ENCODE results near the gene RPS3.
A peak's percentile ranks its signal among the peaks of the same experiment; 100 is the strongest.

RPS3 gene

GRCh38 chr11:75437966-75438659 is 38.8 kb downstream of the RPS3 start:
- no peak for DNase-seq

- no peak for DNase-seq
Observed at GRCh38 chr11:75439026-75439425, 39.7 kb downstream of the RPS3 start.

- DNase-seq: no peak
Observed at GRCh38 chr11:75439495-75440120, 40.3 kb downstream of the RPS3 start.

- DNase-seq: no peak
Observed at GRCh38 chr11:75440960-75441803, 41.9 kb downstream of the RPS3 start.

- no peak for DNase-seq
Observed at GRCh38 chr11:75441804-75442132, 42.5 kb downstream of the RPS3 start.

DNA sequence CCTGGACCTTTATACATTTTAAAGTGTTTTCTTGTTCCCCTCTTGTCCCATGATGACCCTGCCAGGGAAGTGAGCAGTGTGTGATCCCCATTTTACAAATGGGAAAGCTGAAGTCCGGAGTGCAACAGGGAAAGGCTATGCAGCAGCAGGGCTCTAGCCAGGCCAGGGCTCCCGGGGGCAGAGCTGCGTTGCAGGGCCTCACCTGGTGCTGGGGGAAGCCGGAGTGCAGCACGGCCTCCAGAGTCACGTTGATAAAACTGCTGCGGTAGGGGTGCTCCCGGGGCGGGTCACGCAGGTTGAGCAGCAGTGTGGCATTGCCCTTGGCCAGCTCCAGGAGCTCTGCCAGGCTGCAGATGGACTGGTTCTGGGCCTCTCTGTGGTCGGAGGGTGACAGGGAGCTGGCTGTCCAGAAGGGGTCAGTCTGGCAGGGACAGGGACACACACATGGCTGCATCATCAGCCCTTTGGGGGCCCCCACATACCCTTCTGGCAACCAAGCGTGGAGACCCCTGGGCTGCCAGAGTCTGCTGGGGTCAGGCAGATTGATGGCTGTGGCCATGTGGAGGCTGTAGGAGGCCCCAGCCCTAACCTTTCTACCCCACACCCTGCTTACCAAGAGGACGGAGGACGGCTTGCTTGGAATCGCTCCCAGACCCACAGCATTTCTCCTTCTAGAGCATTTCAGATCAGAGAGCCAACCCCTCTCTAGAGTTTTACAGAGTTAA is 43.0 kb downstream of the RPS3 start:
- DNase-seq: no peak

GRCh38 chr11:75443043-75443442 is 43.7 kb downstream of the RPS3 start:
- DNase-seq: no peak

DNA sequence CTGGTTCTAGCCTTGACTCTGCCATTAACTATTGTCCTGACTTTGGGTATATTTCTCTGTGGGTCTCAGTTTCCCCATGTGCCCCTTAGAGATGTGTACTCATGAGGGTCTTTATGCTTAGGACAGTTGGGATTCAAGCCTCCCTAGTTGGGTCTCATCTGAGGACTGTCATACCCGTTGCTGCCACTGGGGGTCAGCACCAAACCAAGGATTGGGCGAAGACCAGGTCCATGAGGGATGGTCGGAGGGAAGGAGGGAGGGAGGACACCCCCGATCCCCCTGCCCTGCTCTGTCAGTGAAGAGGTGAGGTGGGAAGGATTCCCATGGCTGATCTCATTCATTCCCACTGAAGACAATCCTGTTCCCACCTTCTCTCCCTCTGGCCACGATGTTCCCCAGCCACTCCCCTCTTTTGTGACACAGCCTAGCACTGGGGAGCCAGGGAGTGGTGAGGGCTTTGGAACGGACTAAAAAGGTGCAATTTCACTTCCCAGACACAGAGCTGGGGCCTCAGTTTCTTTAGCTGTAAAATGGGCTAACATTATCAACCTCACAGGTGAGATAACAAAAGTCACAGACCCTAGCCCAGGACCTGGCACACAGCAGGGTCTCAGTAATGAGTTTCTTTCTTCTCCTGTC is 46.1 kb downstream of the RPS3 start:
- DNase-seq: peak; percentile 32 to 70

- no peak for DNase-seq
Observed at GRCh38 chr11:75447415-75447814, 48.1 kb downstream of the RPS3 start.

GRCh38 chr11:75449271-75449670 is 50.0 kb downstream of the RPS3 start:
- DNase-seq: no peak

DNA sequence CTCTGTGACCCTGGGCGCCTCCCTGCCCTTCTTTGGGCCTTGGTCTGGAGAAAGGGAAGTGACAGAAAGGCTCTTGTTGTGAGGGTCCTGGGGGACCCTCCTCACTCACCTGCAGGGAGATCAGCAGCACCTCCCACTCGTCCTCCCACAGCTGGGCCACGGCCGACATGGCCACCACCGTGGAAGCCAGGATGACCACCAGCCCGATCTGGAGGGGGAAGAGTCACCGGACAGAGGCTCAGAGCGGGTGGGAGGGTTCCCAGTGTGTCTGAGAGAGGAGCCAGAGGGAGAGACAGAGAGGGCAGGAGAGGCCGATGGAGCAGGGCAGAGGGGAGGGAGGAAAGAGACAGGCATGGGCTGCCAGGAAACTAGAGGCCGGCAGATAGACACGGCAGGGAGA is 50.5 kb downstream of the RPS3 start:
- no peak for DNase-seq

DNA sequence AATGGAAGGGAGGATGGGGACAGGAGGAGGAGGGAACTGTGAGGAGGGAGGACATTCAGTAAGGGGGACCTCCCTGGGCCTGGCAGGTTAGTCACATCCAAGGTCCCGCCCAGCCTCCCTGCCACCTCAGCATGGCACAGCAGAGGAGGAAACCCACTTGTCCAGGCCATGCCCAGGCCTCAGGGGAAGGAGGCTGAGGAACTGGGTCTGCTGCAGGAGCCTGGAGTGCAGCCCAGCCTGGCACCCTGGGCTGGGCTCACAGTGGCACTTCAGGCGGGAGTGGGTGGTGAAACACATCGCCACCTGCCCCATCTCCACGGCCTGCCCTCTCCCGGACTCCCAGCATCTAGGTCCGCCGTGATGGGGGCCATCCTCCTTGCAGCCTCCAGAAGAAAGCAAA is 50.9 kb downstream of the RPS3 start:
- DNase-seq: no peak

- peak in 1 of 2 experiments; percentile 29 for DNase-seq
Observed at GRCh38 chr11:75450826-75451821, 51.8 kb downstream of the RPS3 start.

- DNase-seq: no peak
Observed at GRCh38 chr11:75453916-75454655, 54.8 kb downstream of the RPS3 start.

DNA sequence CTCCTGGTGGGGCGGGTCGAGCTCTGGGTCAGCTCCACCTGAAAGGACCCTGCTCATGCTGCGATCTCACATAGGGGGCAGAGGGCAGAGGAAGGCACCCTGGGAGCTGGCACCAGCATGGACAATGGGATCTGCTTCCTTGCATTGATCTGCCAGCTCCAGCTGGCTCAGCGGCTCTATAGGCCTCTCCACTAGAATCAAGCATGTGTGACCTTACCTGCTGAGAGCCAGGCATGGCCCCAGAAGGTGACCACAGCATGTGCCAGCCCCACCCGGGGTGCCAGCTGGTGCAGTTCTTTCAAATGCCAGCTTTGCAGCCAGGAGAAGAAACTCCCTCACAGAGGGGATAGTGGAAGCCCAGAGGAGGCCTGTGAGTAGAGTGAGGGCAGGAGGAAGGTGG is 55.7 kb downstream of the RPS3 start:
- no peak for DNase-seq
